ENCODE data around the gene RAET1G. TPM values are rescaled to one million over a fixed set of nuclear protein-coding genes. Genes with fewer than 3 reads are reported as not detected.

RAET1G gene
- polyA plus RNA-seq, 2 of the 4 experiments (the other 2 are of a cell fraction), result 10.1 to 24.4 TPM

DNA sequence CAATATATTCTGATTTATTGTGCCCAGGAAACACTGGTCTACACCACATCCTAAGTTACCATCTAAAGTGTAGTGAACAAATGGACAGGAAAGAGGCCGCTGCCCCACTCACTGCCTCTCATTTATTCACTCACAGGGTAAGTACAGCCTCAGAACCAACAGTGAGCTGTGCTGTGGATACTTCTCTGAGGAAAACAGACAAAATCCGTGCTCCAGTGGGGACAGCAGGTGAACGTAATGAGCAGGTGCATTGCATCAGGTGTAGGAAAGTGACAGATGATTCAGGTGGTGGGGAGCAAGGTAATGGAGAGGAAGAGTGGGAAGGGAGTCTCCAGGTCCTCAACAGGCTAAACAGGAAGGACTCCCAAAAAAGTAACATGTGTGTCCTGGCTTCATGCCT is 10.5 kb upstream of the RAET1G start:
- Histone ChIP-seq H3K4me2 (no peak overlapping the region), H3K4me1 (no peaks in the 10 kb centered on the region; the same call in 2 of the 3 replicates), H3K27ac (no peak overlapping the region), H3K4me3 (no peak overlapping the region), H3K9me3 (no peaks in the 10 kb centered on the region)
- ATAC-seq (no peak), DNase-seq (ENCODE audit: low read depth in 1 of 2, low spot score in 1 of 2) (no peak), FAIRE-seq (no peak)
- POLR2A ChIA-PET, result no interaction called here
- TF ChIP-seq CHD4 (IDR thresholded peaks at IDR 0.05; ENCODE audit: borderline replicate concordance), result no peak
- CTCF ChIA-PET, result interaction anchor here (1.4 to 2.1 kb wide), 2 partner anchors 84 to 100 kb away, joined by 4 to 7 read pairs; no protein-coding TSS in a partner anchor
- 31% methylated on average over 3 of the region's 3 CpGs for WGBS (ENCODE audit: missing lambda C conversion rate)

DNA sequence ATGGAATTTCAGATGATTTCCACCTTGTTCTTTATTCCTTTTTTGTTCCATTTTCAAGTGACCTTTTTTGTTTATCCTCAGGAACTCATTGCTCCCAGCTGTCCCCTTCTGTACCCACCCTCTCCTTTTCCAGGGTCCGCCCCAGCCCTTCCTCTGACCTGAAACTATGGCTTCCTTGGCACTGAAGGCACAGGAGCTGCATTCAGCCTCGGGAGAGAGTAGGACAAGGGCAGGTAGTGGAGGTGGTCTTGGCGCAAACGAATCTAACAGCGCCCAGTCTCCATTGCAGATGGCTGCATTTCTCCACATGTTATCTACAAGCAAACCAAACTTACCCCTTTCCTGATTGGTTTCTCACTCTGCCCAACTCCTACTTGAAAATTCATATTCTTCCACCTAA is 10.1 kb upstream of the RAET1G start:
- Histone ChIP-seq H3K4me1 (no peaks in the 10 kb centered on the region), H3K27ac (no peak overlapping the region), H3K9me3 (no peaks in the 10 kb centered on the region), H3K4me3 (no peak overlapping the region), H3K4me2 (no peak overlapping the region)
- DNase-seq (ENCODE audit: low read depth in 1 of 2, low spot score in 1 of 2), result no peak
- ChIA-PET POLR2A (no interaction called here), CTCF (interaction anchor here (1.4 to 2.1 kb wide), 2 partner anchors 84 to 100 kb away, joined by 4 to 7 read pairs; no protein-coding TSS in a partner anchor)
- TF ChIP-seq, protein P1, sequence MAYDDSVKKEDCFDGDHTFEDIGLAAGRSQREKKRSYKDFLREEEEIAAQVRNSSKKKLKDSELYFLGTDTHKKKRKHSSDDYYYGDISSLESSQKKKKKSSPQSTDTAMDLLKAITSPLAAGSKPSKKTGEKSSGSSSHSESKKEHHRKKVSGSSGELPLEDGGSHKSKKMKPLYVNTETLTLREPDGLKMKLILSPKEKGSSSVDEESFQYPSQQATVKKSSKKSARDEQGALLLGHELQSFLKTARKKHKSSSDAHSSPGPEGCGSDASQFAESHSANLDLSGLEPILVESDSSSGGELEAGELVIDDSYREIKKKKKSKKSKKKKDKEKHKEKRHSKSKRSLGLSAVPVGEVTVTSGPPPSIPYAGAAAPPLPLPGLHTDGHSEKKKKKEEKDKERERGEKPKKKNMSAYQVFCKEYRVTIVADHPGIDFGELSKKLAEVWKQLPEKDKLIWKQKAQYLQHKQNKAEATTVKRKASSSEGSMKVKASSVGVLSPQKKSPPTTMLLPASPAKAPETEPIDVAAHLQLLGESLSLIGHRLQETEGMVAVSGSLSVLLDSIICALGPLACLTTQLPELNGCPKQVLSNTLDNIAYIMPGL (CRISPR knock-in tag; IDR thresholded peaks at IDR 0.05; ENCODE audit: borderline replicate concordance), result no peak
- TF ChIP-seq NR3C1 (IDR thresholded peaks at IDR 0.05) (no peak), POLR2AphosphoS2 (conservative IDR thresholded peaks at IDR 0.05; ENCODE audit: low read length) (no peak), GATA3 (IDR thresholded peaks at IDR 0.05; ENCODE audit: borderline replicate concordance) (no peak), EHF (CRISPR knock-in tag; IDR thresholded peaks at IDR 0.05) (no peak), MAZ (IDR thresholded peaks at IDR 0.05; ENCODE audit: borderline replicate concordance, low read depth, low read length) (no peak), EHMT2 (IDR thresholded peaks at IDR 0.05; ENCODE audit: low read depth) (no peak), MYC (IDR thresholded peaks at IDR 0.05; ENCODE audit: borderline replicate concordance, low read length) (no peak), BHLHE40 (IDR thresholded peaks at IDR 0.05; ENCODE audit: low read depth, low read length) (no peak), SREBF2 (IDR thresholded peaks at IDR 0.05) (no peak), NFE2L2 (conservative IDR thresholded peaks at IDR 0.05; ENCODE audit: low read length) (no peak), RCOR1 (IDR thresholded peaks at IDR 0.05; ENCODE audit: low read depth, low read length) (no peak)
- TF ChIP-seq, protein P2, sequence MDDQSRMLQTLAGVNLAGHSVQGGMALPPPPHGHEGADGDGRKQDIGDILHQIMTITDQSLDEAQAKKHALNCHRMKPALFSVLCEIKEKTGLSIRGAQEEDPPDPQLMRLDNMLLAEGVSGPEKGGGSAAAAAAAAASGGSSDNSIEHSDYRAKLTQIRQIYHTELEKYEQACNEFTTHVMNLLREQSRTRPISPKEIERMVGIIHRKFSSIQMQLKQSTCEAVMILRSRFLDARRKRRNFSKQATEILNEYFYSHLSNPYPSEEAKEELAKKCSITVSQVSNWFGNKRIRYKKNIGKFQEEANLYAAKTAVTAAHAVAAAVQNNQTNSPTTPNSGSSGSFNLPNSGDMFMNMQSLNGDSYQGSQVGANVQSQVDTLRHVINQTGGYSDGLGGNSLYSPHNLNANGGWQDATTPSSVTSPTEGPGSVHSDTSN (IDR thresholded peaks at IDR 0.05), result no peak
- TF ChIP-seq, protein P3, sequence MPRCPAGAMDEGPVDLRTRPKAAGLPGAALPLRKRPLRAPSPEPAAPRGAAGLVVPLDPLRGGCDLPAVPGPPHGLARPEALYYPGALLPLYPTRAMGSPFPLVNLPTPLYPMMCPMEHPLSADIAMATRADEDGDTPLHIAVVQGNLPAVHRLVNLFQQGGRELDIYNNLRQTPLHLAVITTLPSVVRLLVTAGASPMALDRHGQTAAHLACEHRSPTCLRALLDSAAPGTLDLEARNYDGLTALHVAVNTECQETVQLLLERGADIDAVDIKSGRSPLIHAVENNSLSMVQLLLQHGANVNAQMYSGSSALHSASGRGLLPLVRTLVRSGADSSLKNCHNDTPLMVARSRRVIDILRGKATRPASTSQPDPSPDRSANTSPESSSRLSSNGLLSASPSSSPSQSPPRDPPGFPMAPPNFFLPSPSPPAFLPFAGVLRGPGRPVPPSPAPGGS (IDR thresholded peaks at IDR 0.05), result no peak
- TF ChIP-seq, protein P4, sequence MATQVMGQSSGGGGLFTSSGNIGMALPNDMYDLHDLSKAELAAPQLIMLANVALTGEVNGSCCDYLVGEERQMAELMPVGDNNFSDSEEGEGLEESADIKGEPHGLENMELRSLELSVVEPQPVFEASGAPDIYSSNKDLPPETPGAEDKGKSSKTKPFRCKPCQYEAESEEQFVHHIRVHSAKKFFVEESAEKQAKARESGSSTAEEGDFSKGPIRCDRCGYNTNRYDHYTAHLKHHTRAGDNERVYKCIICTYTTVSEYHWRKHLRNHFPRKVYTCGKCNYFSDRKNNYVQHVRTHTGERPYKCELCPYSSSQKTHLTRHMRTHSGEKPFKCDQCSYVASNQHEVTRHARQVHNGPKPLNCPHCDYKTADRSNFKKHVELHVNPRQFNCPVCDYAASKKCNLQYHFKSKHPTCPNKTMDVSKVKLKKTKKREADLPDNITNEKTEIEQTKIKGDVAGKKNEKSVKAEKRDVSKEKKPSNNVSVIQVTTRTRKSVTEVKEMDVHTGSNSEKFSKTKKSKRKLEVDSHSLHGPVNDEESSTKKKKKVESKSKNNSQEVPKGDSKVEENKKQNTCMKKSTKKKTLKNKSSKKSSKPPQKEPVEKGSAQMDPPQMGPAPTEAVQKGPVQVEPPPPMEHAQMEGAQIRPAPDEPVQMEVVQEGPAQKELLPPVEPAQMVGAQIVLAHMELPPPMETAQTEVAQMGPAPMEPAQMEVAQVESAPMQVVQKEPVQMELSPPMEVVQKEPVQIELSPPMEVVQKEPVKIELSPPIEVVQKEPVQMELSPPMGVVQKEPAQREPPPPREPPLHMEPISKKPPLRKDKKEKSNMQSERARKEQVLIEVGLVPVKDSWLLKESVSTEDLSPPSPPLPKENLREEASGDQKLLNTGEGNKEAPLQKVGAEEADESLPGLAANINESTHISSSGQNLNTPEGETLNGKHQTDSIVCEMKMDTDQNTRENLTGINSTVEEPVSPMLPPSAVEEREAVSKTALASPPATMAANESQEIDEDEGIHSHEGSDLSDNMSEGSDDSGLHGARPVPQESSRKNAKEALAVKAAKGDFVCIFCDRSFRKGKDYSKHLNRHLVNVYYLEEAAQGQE (IDR thresholded peaks at IDR 0.05), result no peak
- TF ChIP-seq, protein P5, sequence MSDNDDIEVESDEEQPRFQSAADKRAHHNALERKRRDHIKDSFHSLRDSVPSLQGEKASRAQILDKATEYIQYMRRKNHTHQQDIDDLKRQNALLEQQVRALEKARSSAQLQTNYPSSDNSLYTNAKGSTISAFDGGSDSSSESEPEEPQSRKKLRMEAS (IDR thresholded peaks at IDR 0.05), result no peak
- no peak for ATAC-seq
- FAIRE-seq, result no peak
- 54% methylated on average over 5 of the region's 5 CpGs for WGBS (ENCODE audit: missing lambda C conversion rate)
